CD4-positive, alpha-beta T cell (primary cell): Measurements from ENCODE around the gene CADM2. TPM values are rescaled to one million over a fixed set of nuclear protein-coding genes. Genes with fewer than 3 reads are reported as not detected.

Source experiments
- ATAC-seq: fragments of 200-7000 bp; cut with Tn5 transposase; one replicate; pipeline ENCODE4 v1.10.0; 2022; ENCODE audit warnings: mild to moderate bottlenecking; ENCODE audit not compliant: poor library complexity
- CTCF ChIA-PET: fragments of 350-600 bp; sonication (Branson Sonifier 250); formaldehyde crosslinking; loops from one replicate; lab custom pipeline; 2021; ENCODE audit warnings: antibody characterized with exemption, inconsistent platforms; lab: Charles Lee
- POLR2A ChIA-PET: fragments of 350-600 bp; sonication (Branson Sonifier 250); formaldehyde crosslinking; loops from one replicate; lab custom pipeline; 2021; ENCODE audit warnings: antibody characterized with exemption, inconsistent platforms; lab: Charles Lee
- DNase-seq, 14 experiments: peaks; one replicate each; pipeline ENCODE4 v3.0.0-alpha.2; 2013 to 2020; ENCODE audit warnings: mixed read lengths in 2 of 14
- H3K27ac ChIP-seq, 2 donors: one replicate each; pipeline versions ENCODE4 v1.5.1 to v1.7.0; 2013; ENCODE audit warnings: low read length in 2 of 2, low read depth in 1 of 2, mild to moderate bottlenecking in 1 of 2
- H3K27me3 ChIP-seq, 2 experiments: 1 replicate in 1 of 2; 2 replicates in 1 of 2; pipeline versions ENCODE4 v1.6.1 to v1.7.0; 2013; ENCODE audit warnings: low read length in 2 of 2, control low read depth in 1 of 2, mild to moderate bottlenecking in 1 of 2, moderate library complexity in 1 of 2; ENCODE audit not compliant: insufficient read depth in 2 of 2, control insufficient read depth in 1 of 2
- H3K36me3 ChIP-seq: one replicate; pipeline ENCODE4 v1.6.1; 2013; ENCODE audit warnings: low read length, control low read depth; ENCODE audit not compliant: insufficient read depth
- H3K4me1 ChIP-seq: one replicate; pipeline ENCODE4 v1.6.1; 2013; ENCODE audit warnings: low read length, control low read depth; ENCODE audit not compliant: insufficient read depth
- H3K4me3 ChIP-seq: one replicate; pipeline ENCODE4 v1.5.1; 2013; ENCODE audit warnings: mild to moderate bottlenecking, low read length, moderate library complexity
- H3K9me3 ChIP-seq, 2 experiments: 1 replicate in 1 of 2; 2 replicates in 1 of 2; pipeline versions ENCODE4 v1.6.1 to v1.7.0; 2013; ENCODE audit warnings: low read length in 2 of 2, mild to moderate bottlenecking in 2 of 2, control low read depth in 1 of 2, moderate library complexity in 1 of 2; ENCODE audit not compliant: control insufficient read depth in 1 of 2, insufficient read depth in 1 of 2
- H3K27ac Mint-ChIP-seq: one replicate; pipeline ENCODE4 v1.8.0; 2020; ENCODE audit warnings: mixed read lengths
- H3K27me3 Mint-ChIP-seq: one replicate; pipeline ENCODE4 v1.8.0; 2021; ENCODE audit warnings: mixed read lengths
- H3K36me3 Mint-ChIP-seq: one replicate; pipeline ENCODE4 v1.8.0; 2021; ENCODE audit warnings: low read depth, mixed read lengths
- H3K4me1 Mint-ChIP-seq: one replicate; pipeline ENCODE4 v1.8.0; 2021; ENCODE audit warnings: low read depth, mixed read lengths
- H3K4me3 Mint-ChIP-seq: one replicate; pipeline ENCODE4 v1.8.0; 2020; ENCODE audit warnings: mild to moderate bottlenecking, mixed read lengths
- H3K9me3 Mint-ChIP-seq: one replicate; pipeline ENCODE4 v1.8.0; 2020; ENCODE audit warnings: mixed read lengths
- CTCF ChIP-seq: fragments of 200-600 bp; IDR thresholded peaks from one replicate; pipeline ENCODE4 v1.8.0; 2022; ENCODE audit warnings: antibody characterized with exemption, mild to moderate bottlenecking
- intact Hi-C, 2 experiments: fragments of 100-400 bp; cut with DNase I in 1 of 2; cut with micrococcal nuclease in 1 of 2; formaldehyde crosslinking; loops; one replicate each; pipeline versions ENCODE4 v1.15.1 to v1.9.0; 2023 to 2025; cut with DNase I, micrococcal nuclease
- total RNA-seq, 174 experiments: library from RNA in 2 of 174; stranded (reverse) in 2 of 174; gene quantifications; one replicate each; pipeline ENCODE4 v1.2.3 and lab custom pipeline; 2021 to 2026

Gene CADM2
- total RNA-seq, 2 experiments from 2014 or later: 0.03 to 0.11 TPM

GRCh38 chr3:85313380-85313779 is 354.6 kb downstream of the CADM2 start:
- POLR2A ChIA-PET: no interaction called here
- Histone ChIP-seq H3K4me1 (no peaks in the 10 kb centered on the region), H3K36me3 (no peaks in the 10 kb centered on the region), H3K27ac (no peak overlapping the region), H3K4me3 (no peak overlapping the region), H3K9me3 (peaks cover 0 to 11% of the 10 kb centered on the region in 2 experiments), H3K27me3 (no peaks in the 10 kb centered on the region)
- no peaks in the 10 kb centered on the region for H3K4me1 Mint-ChIP-seq
- no peak overlapping the region for H3K4me3 Mint-ChIP-seq
- H3K27ac Mint-ChIP-seq: no peak overlapping the region
- CTCF ChIA-PET: no interaction called here
- H3K9me3 Mint-ChIP-seq: peaks cover 9% of the 10 kb centered on the region
- DNase-seq (no peak), ATAC-seq (no peak)
- intact Hi-C loops: no loop called here
- H3K36me3 Mint-ChIP-seq: no peaks in the 10 kb centered on the region
- H3K27me3 Mint-ChIP-seq: no peaks in the 10 kb centered on the region
- no peak for TF ChIP-seq CTCF

DNA sequence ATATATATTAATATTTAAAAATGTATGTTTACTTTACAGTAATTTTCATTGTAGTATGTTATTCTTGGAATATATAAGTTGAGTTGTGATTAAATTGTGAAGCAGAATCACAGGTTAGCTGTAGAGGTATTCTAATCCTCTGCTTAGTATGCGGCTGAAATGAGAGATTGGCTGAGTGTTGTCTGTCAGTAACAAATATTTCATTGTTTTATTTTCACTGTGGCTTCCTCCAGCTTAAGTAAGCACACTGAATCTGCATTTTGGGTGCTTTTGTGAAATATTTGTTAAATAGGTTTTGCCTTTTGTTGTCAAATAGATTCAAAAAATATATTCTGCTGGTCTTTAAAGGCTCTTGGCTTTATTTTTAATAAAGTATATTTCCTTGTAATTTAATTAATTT is 357.5 kb downstream of the CADM2 start:
- ATAC-seq (no peak), DNase-seq (no peak)
- Mint-ChIP-seq H3K36me3 (no peaks in the 10 kb centered on the region), H3K27me3 (no peaks in the 10 kb centered on the region), H3K27ac (no peak overlapping the region), H3K4me1 (no peaks in the 10 kb centered on the region), H3K9me3 (peaks cover 10% of the 10 kb centered on the region), H3K4me3 (no peak overlapping the region)
- ChIA-PET POLR2A (no interaction called here), CTCF (no interaction called here)
- no peaks in the 10 kb centered on the region for H3K27me3 ChIP-seq
- intact Hi-C loops: no loop called here
- TF ChIP-seq CTCF: no peak
- H3K9me3 ChIP-seq: peaks cover 0 to 11% of the 10 kb centered on the region in 2 experiments
- H3K36me3 ChIP-seq: no peaks in the 10 kb centered on the region
- H3K4me1 ChIP-seq: no peaks in the 10 kb centered on the region
- no peak overlapping the region for H3K4me3 ChIP-seq
- H3K27ac ChIP-seq: no peak overlapping the region

- no peak overlapping the region for H3K27ac Mint-ChIP-seq
- CTCF ChIA-PET: no interaction called here
- no peak for DNase-seq
Observed at GRCh38 chr3:85321892-85322291, 363.1 kb downstream of the CADM2 start.

More at GRCh38 chr3:85321892-85322291, 363.1 kb downstream of the CADM2 start:
- intact Hi-C loops: no loop called here
- Histone ChIP-seq H3K4me3 (no peak overlapping the region), H3K36me3 (no peaks in the 10 kb centered on the region), H3K9me3 (peaks cover 0 to 3% of the 10 kb centered on the region in 2 experiments), H3K4me1 (no peaks in the 10 kb centered on the region), H3K27me3 (no peaks in the 10 kb centered on the region), H3K27ac (no peak overlapping the region)
- Mint-ChIP-seq H3K27me3 (no peaks in the 10 kb centered on the region), H3K9me3 (peaks cover 4% of the 10 kb centered on the region), H3K36me3 (no peaks in the 10 kb centered on the region), H3K4me1 (no peaks in the 10 kb centered on the region), H3K4me3 (no peak overlapping the region)
- TF ChIP-seq CTCF: no peak
- no peak for ATAC-seq
- POLR2A ChIA-PET: no interaction called here
